NT2/D1 (cell line): ENCODE results near the gene RHOBTB1.
"Not testable (repeated sequence)": the region's sequence is repeated elsewhere in the genome, so short reads cannot be mapped to it uniquely, and the experiment has no call there.

Experiments used
- DNase-seq: peaks from one replicate; pipeline ENCODE4 v3.0.0-alpha.2; 2011; ENCODE audit warnings: low read depth, low spot score
- H3K27me3 ChIP-seq: 2 replicates; pipeline ENCODE4 v1.6.0; 2011; ENCODE audit warnings: mild to moderate bottlenecking; ENCODE audit not compliant: insufficient read length, insufficient read depth
- H3K36me3 ChIP-seq: 2 replicates; pipeline ENCODE4 v1.6.1; 2011; ENCODE audit warnings: mild to moderate bottlenecking, low read length, mixed read lengths; ENCODE audit not compliant: insufficient read depth, insufficient read length
- H3K4me1 ChIP-seq: 2 replicates; pipeline ENCODE4 v1.5.1; 2011; ENCODE audit not compliant: insufficient read depth, insufficient read length
- H3K4me3 ChIP-seq: 2 replicates; pipeline ENCODE4 v1.5.1; 2011; ENCODE audit warnings: low read depth; ENCODE audit not compliant: insufficient read length
- H3K9ac ChIP-seq: 2 replicates; pipeline ENCODE4 v1.6.0; 2011; ENCODE audit warnings: low read depth; ENCODE audit not compliant: insufficient read length
- H3K9me3 ChIP-seq: 2 replicates; pipeline ENCODE4 v1.5.1; 2011; ENCODE audit warnings: mild to moderate bottlenecking, low read length; ENCODE audit not compliant: insufficient read depth
- SUZ12 ChIP-seq: IDR thresholded peaks from 2 replicates; pipeline ENCODE4 v1.6.1; 2011; ENCODE audit not compliant: insufficient read length, insufficient read depth; ENCODE audit errors: extremely low read depth
- YY1 ChIP-seq: IDR thresholded peaks from 2 replicates; pipeline ENCODE4 v1.6.1; 2011; ENCODE audit not compliant: insufficient read length, insufficient read depth
- ZNF274 ChIP-seq: IDR thresholded peaks from 2 replicates; pipeline ENCODE4 v1.6.1; 2011; ENCODE audit warnings: mild to moderate bottlenecking, low read depth, low read length

RHOBTB1 gene

DNA sequence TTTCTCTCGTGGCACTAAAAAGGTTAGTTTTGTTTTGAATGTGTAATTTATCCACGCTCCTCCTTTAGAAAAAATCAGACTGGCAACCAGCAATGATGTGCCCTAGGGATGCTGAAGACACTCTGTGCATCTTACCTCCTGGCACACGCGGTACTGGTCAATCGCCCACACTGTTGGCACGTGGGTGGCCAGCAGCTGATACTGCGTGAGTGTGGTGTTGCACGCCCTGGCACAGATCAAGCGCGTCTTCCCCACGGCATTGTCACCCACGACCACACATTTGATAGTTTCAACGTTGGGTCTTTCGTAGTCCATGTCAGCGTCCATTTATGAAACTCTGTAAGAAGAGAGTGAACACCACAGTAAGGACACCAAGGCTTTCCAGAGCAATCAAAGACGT lies 32.8 kb downstream of the RHOBTB1 start:
- no peak overlapping the region for H3K9ac ChIP-seq
- no peaks in the 10 kb centered on the region for H3K27me3 ChIP-seq
- no peak overlapping the region for H3K4me3 ChIP-seq
- TF ChIP-seq ZNF274 (no peak), SUZ12 (no peak), YY1 (no peak)
- no peak for DNase-seq
- no peaks in the 10 kb centered on the region for H3K4me1 ChIP-seq
- no peaks in the 10 kb centered on the region for H3K9me3 ChIP-seq
- H3K36me3 ChIP-seq = peaks cover 14% of the 10 kb centered on the region

DNA sequence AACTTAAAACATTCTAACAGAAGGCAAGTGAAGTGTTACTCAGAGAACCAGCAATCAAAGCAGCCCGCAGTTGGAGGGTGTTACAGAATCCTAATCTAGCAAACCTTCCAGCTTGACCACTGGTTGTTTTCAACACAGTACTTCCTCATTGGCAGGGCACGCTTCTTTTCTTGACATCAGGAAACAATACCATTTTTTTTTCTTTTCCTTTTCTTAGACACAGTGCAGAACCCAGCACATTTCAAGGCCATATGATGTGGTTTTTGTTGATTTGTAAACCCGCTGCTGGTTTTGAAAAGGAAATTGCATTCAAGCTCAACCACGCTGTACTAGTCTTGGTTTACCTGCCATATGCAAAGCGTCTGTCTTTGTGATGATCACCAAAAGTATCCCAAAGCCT lies 33.4 kb downstream of the RHOBTB1 start:
- H3K4me1 ChIP-seq = no peaks in the 10 kb centered on the region
- no peak overlapping the region for H3K4me3 ChIP-seq
- H3K36me3 ChIP-seq = peaks cover 14% of the 10 kb centered on the region
- H3K27me3 ChIP-seq = no peaks in the 10 kb centered on the region
- H3K9me3 ChIP-seq = no peaks in the 10 kb centered on the region
- no peak overlapping the region for H3K9ac ChIP-seq
- TF ChIP-seq YY1 = no peak
- no peak for TF ChIP-seq SUZ12
- DNase-seq = no peak

DNA sequence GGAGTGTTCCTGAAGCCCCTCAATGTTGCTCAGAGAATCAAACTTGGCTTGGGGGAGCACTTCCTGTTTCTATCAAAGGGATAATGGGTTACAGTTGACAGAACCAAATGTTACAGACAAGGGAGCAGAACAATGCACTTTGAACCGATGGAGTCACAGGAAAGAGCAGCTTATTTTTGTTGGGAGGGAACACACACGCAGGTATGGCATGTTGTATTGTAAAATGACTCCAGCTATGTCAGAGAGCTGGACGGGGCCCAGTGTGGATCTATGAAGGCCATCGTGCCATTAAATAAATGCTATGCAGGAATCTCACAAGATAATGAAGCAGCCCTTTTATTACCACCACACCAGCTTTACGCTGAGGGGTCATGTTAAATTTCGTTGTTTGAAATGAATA lies 35.1 kb downstream of the RHOBTB1 start:
- Histone ChIP-seq H3K36me3 (peaks cover 14% of the 10 kb centered on the region), H3K9me3 (no peaks in the 10 kb centered on the region), H3K4me3 (no peak overlapping the region), H3K9ac (no peak overlapping the region), H3K4me1 (no peaks in the 10 kb centered on the region), H3K27me3 (no peaks in the 10 kb centered on the region)
- TF ChIP-seq ZNF274 (no peak), YY1 (no peak), SUZ12 (no peak)
- DNase-seq = no peak

DNA sequence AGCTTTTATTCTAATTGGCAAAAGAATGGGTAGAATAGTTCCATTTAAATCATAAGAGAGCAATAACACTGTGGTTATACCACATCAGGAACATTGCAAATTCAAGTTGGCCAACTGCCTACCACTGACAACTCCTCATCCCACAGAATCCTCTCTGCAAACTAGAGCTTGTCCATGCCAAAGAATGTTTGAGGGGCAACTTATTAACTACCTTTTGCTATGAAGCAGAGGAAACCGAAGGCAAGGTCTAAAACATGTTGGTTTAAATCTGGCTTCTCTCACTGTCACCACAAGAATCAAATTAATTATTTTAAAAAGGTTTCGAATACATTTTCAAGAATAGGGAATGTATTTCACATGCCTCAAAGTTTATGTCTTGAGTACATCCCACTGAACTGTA lies 36.0 kb downstream of the RHOBTB1 start:
- H3K9me3 ChIP-seq = no peaks in the 10 kb centered on the region
- no peak for TF ChIP-seq SUZ12
- TF ChIP-seq ZNF274 = no peak
- TF ChIP-seq YY1 = no peak
- no peaks in the 10 kb centered on the region for H3K27me3 ChIP-seq
- no peaks in the 10 kb centered on the region for H3K4me1 ChIP-seq
- peaks cover 14% of the 10 kb centered on the region for H3K36me3 ChIP-seq
- H3K4me3 ChIP-seq = no peak overlapping the region
- H3K9ac ChIP-seq = no peak overlapping the region
- no peak for DNase-seq

DNA sequence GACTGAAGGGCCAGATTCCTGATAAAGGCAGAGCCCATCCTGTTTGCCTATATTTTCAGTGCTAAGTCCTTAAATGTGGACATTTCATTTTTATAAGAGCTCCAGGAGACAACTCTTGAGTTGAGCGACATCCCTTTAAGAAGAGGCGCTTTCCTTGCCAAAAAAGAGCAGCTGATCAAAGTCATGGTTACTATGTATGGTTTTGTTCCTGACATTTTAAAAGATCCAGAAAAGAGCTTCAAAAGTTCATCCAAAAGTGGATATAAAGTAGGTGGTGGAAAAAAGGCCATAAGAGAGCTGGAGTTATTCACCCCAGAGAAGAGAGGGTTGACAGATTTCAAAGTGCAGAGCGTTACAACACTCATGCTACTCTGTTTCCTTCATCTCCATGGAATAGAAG lies 36.7 kb downstream of the RHOBTB1 start:
- TF ChIP-seq YY1 (no peak), ZNF274 (no peak), SUZ12 (no peak)
- Histone ChIP-seq H3K27me3 (no peaks in the 10 kb centered on the region), H3K36me3 (peaks cover 14% of the 10 kb centered on the region), H3K9ac (no peak overlapping the region), H3K9me3 (no peaks in the 10 kb centered on the region), H3K4me1 (no peaks in the 10 kb centered on the region), H3K4me3 (no peak overlapping the region)
- no peak for DNase-seq

DNA sequence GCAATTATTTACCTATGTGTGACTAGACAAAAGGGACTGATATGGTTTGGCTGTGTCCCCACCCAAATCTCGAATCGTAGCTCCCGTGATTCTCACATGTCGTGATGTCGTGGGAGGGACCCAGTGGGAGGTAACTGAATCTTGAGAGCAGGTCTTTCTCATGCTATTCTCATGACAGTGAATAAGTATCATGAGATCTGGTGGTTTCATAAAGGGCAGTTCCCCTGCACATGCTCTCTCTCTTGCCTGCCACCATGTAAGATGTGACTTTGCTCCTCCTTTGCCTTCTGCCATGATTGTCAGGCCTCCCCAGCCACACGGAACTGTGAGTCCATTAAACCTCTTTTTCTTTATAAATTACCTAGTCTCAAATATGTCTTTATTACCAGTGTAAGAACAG lies 37.2 kb downstream of the RHOBTB1 start:
- DNase-seq, H3K4me3 ChIP-seq, H3K9ac ChIP-seq, H3K9me3 ChIP-seq, H3K27me3 ChIP-seq, H3K4me1 ChIP-seq: not testable (repeated sequence)
- H3K36me3 ChIP-seq = peaks cover 14% of the 10 kb centered on the region

DNA sequence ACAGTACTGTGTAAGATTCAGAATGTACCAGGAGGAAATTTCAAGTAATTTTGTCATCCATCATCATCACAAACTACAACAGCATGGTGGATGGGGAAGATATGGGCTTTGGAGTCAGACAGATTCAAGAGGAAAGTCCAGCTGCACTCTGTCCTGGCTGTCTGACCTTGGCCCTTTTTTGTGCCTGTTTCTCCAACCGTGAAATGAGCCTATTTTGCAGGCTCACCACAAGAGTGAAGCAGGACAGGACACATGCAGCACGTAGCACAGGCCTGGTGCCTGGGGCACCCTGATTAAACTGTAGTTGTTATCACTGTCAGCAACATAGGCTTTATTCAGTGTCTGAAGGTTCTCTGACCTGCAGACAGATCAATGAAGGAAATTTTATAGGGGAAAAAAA lies 37.6 kb downstream of the RHOBTB1 start:
- no peak overlapping the region for H3K4me3 ChIP-seq
- peaks cover 14% of the 10 kb centered on the region for H3K36me3 ChIP-seq
- no peaks in the 10 kb centered on the region for H3K4me1 ChIP-seq
- no peaks in the 10 kb centered on the region for H3K9me3 ChIP-seq
- no peak overlapping the region for H3K9ac ChIP-seq
- TF ChIP-seq ZNF274 = no peak
- no peak for TF ChIP-seq SUZ12
- TF ChIP-seq YY1 = no peak
- DNase-seq = no peak
- H3K27me3 ChIP-seq = no peaks in the 10 kb centered on the region

DNA sequence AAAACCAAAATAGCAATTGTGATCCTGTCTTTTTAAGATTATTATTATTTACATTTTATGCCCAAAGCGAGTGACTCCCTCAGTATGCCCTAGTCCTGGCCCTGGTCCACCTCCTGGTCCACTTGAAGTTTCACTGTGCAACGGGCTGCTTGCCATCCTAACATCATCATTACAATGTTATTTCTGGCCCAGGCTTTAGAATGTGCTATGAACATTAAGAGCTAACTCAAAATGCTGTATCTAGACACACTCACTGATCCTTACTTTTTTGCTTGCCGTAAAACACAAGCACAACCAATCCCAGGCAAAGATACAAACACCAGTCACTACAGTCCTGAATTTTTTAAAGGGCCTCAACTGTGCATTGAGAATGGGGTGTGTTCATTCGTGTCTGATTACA lies 38.4 kb downstream of the RHOBTB1 start:
- DNase-seq = no peak
- Histone ChIP-seq H3K4me1 (no peaks in the 10 kb centered on the region), H3K4me3 (no peak overlapping the region), H3K9ac (no peak overlapping the region), H3K27me3 (no peaks in the 10 kb centered on the region), H3K9me3 (no peaks in the 10 kb centered on the region), H3K36me3 (peaks cover 7% of the 10 kb centered on the region)
- TF ChIP-seq SUZ12 = no peak
- no peak for TF ChIP-seq YY1
- no peak for TF ChIP-seq ZNF274
